ENCODE measurements around the gene NSRP1.

- TF ChIP-seq CTCF (IDR thresholded peaks at IDR 0.05) (no peak), POLR2AphosphoS5 (IDR thresholded peaks at IDR 0.05) (no peak)
Measured at GRCh38 chr17:30217054-30217453, 100.4 kb downstream of the NSRP1 start.
